Astrocyte of the cerebellum (primary cell): ENCODE data around the gene FARS2.

Source experiments
- DNase-seq: peaks from one replicate; pipeline ENCODE4 v3.0.0-alpha.2; 2011; ENCODE audit warnings: low read depth
- H3K4me3 ChIP-seq: 2 replicates; pipeline ENCODE4 v1.5.1; 2011; ENCODE audit warnings: mild to moderate bottlenecking, low read depth, low read length, moderate library complexity
- in situ Hi-C: cut with HindIII; loops from 2 replicates; pipeline ENCODE4 v1.10.0; 2017; ENCODE audit warnings: low sequenced_read_pairs
- TF ChIP-seq, protein P1 (sequence below): IDR thresholded peaks from 2 replicates; pipeline ENCODE4 v1.5.1; 2012; ENCODE audit warnings: low read length, low read depth, moderate library complexity, mild to moderate bottlenecking; ENCODE audit errors: missing control alignments

FARS2 gene

DNA sequence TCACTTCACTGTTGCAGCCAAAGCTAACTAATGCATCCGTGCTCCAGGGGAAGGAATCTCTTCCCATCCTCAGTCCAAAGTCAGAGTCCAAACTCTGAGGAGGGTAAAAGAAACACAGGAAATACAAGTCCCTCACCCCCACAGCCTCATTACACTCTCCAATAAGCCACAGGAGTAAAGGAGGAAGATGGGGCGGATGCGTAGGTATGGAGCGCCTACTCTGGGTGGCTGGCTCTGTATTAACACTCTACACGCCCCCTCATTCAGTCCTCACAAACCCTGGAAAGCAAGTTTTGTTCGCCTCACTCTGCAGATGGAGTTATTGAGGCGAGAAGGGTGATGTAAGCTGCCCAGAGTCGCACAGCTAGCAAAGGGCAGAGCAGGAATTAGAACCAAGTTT is 502.6 kb downstream of the FARS2 start:
- in situ Hi-C loops, result no loop called here
- TF ChIP-seq, protein P1, sequence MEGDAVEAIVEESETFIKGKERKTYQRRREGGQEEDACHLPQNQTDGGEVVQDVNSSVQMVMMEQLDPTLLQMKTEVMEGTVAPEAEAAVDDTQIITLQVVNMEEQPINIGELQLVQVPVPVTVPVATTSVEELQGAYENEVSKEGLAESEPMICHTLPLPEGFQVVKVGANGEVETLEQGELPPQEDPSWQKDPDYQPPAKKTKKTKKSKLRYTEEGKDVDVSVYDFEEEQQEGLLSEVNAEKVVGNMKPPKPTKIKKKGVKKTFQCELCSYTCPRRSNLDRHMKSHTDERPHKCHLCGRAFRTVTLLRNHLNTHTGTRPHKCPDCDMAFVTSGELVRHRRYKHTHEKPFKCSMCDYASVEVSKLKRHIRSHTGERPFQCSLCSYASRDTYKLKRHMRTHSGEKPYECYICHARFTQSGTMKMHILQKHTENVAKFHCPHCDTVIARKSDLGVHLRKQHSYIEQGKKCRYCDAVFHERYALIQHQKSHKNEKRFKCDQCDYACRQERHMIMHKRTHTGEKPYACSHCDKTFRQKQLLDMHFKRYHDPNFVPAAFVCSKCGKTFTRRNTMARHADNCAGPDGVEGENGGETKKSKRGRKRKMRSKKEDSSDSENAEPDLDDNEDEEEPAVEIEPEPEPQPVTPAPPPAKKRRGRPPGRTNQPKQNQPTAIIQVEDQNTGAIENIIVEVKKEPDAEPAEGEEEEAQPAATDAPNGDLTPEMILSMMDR, result no peak
- DNase-seq, result peak; percentile 44
- H3K4me3 ChIP-seq, result no peak overlapping the region

DNA sequence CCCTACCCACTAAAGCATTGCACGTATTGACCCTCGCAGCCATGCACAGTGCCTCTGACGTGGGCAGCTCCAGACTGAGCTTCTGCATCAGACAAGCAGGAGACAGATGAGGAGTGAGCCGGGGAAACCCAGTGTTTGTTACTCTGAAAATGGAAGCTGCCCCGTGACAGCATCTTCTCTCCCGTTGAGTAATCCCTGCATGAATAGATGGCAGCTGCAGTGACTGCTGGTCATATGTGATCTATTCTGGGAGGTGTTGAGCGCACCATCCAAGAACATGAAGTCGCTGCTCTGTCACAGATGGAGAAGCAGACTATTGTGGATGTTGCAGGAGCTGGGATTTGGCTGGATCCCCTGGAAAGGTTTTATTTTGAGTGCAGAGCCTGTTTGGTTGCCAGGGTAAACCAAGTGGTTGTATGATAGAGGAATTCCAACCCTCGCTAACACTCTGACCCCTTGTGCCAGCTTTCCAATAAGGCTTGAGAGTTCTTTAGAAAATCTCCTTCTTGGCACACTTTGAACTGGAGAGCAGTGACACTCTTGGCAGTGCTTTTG is 503.2 kb downstream of the FARS2 start:
- TF ChIP-seq, protein P1, result no peak
- no peak overlapping the region for H3K4me3 ChIP-seq
- in situ Hi-C loops, result no loop called here
- no peak for DNase-seq

- in situ Hi-C loops, result no loop called here
- H3K4me3 ChIP-seq, result no peak overlapping the region
- TF ChIP-seq, protein P1, result no peak
- no peak for DNase-seq
Measured at GRCh38 chr6:5765141-5765760, 503.9 kb downstream of the FARS2 start.

DNA sequence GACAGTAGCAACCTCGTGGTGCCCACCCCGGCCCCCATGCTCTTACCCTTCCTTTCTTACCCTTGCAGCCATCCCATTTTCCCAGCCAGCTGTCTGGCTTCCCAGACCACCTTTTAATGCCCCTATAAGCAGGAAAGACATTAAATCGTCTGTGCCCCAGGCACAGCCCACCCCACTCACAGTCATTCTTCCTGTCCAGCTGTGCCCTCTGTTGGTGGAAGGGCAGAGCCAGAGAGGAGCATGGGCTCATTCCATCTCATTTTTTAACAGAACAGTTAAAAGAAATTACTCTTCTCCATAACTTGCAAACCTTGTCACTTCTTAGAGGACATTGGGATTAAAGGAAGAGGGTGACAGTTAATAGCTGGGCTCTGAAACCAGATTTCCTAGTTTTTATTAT is 504.9 kb downstream of the FARS2 start:
- TF ChIP-seq, protein P1, result peak; percentile 33
- no peak for DNase-seq
- H3K4me3 ChIP-seq, result no peak overlapping the region
- in situ Hi-C loops, result no loop called here

- DNase-seq, result no peak
- TF ChIP-seq, protein P1, result no peak
- H3K4me3 ChIP-seq, result no peak overlapping the region
- in situ Hi-C loops, result no loop called here
Measured at GRCh38 chr6:5767471-5767870, 506.2 kb downstream of the FARS2 start.

DNA sequence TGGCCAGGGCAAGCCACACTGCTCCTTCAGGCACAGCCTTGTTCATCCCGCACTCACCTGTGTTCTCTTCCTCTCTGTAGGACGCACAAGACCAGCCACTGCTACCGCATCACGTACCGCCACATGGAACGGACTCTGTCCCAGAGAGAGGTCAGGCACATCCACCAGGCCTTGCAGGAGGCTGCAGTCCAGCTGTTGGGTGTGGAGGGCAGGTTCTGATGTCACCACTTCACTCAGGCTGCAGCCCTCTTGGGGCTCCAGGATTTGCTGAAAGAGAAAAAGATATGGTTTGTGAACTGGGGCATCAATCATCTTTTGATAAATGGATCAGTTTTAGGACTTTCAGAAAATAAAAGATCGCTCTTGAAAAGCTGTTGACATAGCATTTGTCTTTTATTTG is 509.9 kb downstream of the FARS2 start:
- no peak overlapping the region for H3K4me3 ChIP-seq
- TF ChIP-seq, protein P1, result no peak
- no peak for DNase-seq
- in situ Hi-C loops, result no loop called here
